Measurements from ENCODE around the gene INPP1. TPM values are rescaled to one million over a fixed set of nuclear protein-coding genes. Genes with fewer than 3 reads are reported as not detected.
"Not testable (repeated sequence)": the region's sequence is repeated elsewhere in the genome, so short reads cannot be mapped to it uniquely, and the experiment has no call there.

INPP1 gene
- total RNA-seq, 1 experiment from 2014 or later = 12.6 TPM

GRCh38 chr2:190333395-190333794, 10.0 kb upstream of the INPP1 start:
- DNase-seq (ENCODE audit: extremely low read depth, low read depth) = no peak

- no peak for DNase-seq (ENCODE audit: extremely low read depth, low read depth)
These were observed 9.5 kb upstream of the INPP1 start for GRCh38 chr2:190333928-190334327.

GRCh38 chr2:190334479-190335224, 8.7 kb upstream of the INPP1 start:
- DNase-seq (ENCODE audit: extremely low read depth, low read depth) = peak; percentile 19

- DNase-seq (ENCODE audit: extremely low read depth, low read depth) = no peak
These were observed 8.2 kb upstream of the INPP1 start for GRCh38 chr2:190335225-190335559.

GRCh38 chr2:190335584-190335983, 7.8 kb upstream of the INPP1 start:
- DNase-seq (ENCODE audit: extremely low read depth, low read depth) = not testable (repeated sequence)

GRCh38 chr2:190336420-190336819, 7.0 kb upstream of the INPP1 start:
- DNase-seq (ENCODE audit: extremely low read depth, low read depth) = no peak

- DNase-seq (ENCODE audit: extremely low read depth, low read depth) = no peak
These were observed 4.9 kb upstream of the INPP1 start for GRCh38 chr2:190338453-190338852.

GRCh38 chr2:190339394-190339793, 4.0 kb upstream of the INPP1 start:
- no peak for DNase-seq (ENCODE audit: extremely low read depth, low read depth)

- DNase-seq (ENCODE audit: extremely low read depth, low read depth) = peak; percentile 21
These were observed 3.0 kb upstream of the INPP1 start for GRCh38 chr2:190340369-190340768.

- no peak for DNase-seq (ENCODE audit: extremely low read depth, low read depth)
These were observed 778 bp upstream of the INPP1 start for GRCh38 chr2:190342611-190343010.

- DNase-seq (ENCODE audit: extremely low read depth, low read depth) = no peak
These were observed 277 bp upstream of the INPP1 start for GRCh38 chr2:190343089-190343535.

GRCh38 chr2:190344276-190344827, 963 bp downstream of the INPP1 start:
- peak; percentile 40 for DNase-seq (ENCODE audit: extremely low read depth, low read depth)

GRCh38 chr2:190350371-190350770, 7.0 kb downstream of the INPP1 start:
- DNase-seq (ENCODE audit: extremely low read depth, low read depth) = no peak

GRCh38 chr2:190351955-190352354, 8.6 kb downstream of the INPP1 start:
- no peak for DNase-seq (ENCODE audit: extremely low read depth, low read depth)

- DNase-seq (ENCODE audit: extremely low read depth, low read depth) = no peak
These were observed 9.5 kb downstream of the INPP1 start for GRCh38 chr2:190352668-190353536.

- DNase-seq (ENCODE audit: extremely low read depth, low read depth) = no peak
These were observed 10.1 kb downstream of the INPP1 start for GRCh38 chr2:190353537-190353899.

GRCh38 chr2:190354003-190354690, 10.8 kb downstream of the INPP1 start:
- DNase-seq (ENCODE audit: extremely low read depth, low read depth) = no peak

- DNase-seq (ENCODE audit: extremely low read depth, low read depth) = no peak
These were observed 12.7 kb downstream of the INPP1 start for GRCh38 chr2:190355968-190356644.

- DNase-seq (ENCODE audit: extremely low read depth, low read depth) = no peak
These were observed 14.2 kb downstream of the INPP1 start for GRCh38 chr2:190357600-190357999.

- not testable (repeated sequence) for DNase-seq (ENCODE audit: extremely low read depth, low read depth)
These were observed 15.5 kb downstream of the INPP1 start for GRCh38 chr2:190358655-190359448.
